HG02678 (cell line): ENCODE measurements around the gene RNASEH2A.
"Not testable (repeated sequence)": the region's sequence is repeated elsewhere in the genome, so short reads cannot be mapped to it uniquely, and the experiment has no call there.

Experiments
- ATAC-seq: cut with Tn5 transposase; IDR thresholded peaks from one replicate; pipeline ENCODE4 v1.9.1; 2021; ENCODE audit warnings: mild to moderate bottlenecking, moderate library complexity; ENCODE audit not compliant: unreplicated experiment

The RNASEH2A gene

GRCh38 chr19:12793290-12794195 lies 12.8 kb upstream of the RNASEH2A start:
- peak; percentile 35 for ATAC-seq

DNA sequence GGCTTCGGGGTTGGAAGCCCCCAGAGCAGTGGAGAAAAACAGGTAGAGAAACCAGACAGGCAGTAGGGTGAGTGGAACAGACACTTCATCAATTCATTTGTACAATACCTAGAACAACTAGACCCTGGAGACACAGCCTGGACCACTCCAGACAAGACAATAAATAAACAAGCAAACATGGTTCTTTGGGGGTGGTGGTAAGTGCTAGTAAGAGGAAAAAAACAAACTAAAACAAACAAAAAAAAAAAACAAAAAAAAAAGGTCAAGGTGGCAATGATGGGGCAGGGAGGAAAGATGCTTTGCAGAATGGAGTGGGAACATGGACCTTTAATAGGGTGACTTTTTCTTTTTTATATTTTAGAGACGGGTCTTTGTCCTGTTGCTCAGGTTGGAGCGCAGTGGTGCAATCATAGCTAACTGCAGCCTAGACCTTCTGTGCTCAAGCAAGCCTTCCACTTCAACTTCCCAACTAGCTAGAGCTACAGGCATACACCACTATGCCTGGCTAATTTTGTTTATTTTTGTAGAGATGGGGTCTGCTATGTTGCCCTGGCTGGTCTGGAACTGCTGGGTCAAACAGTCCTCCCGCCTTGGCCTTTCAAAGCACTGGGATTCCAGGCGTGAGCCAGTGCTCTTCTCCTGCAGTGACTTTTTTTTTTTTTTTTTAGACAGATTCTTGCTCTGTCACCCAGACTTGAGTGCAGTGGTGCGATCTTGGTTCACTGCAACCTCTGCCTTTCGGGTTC lies 12.0 kb upstream of the RNASEH2A start:
- no peak for ATAC-seq

- no peak for ATAC-seq
These were observed 11.4 kb upstream of the RNASEH2A start for GRCh38 chr19:12794971-12795381.

GRCh38 chr19:12796146-12797071 lies 10.0 kb upstream of the RNASEH2A start:
- no peak for ATAC-seq

GRCh38 chr19:12797141-12797587 lies 9.2 kb upstream of the RNASEH2A start:
- no peak for ATAC-seq

- ATAC-seq: not testable (repeated sequence)
These were observed 8.8 kb upstream of the RNASEH2A start for GRCh38 chr19:12797607-12798006.

- ATAC-seq: no peak
These were observed 6.5 kb upstream of the RNASEH2A start for GRCh38 chr19:12799742-12800465.

DNA sequence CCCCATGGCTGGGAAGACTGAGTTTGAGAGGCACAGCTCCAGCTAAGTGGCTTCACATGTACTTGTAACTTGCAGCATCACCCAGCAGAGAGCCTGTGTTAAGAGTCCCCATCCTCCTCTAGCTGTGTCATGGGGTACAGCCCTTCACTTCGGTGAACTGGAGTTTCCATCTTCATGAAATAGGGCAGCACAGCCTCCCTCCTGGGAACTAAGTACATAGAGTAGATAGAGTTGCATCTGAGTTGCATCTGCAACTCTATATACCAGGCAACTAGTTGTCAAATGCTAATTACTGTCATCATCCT lies 6.0 kb upstream of the RNASEH2A start:
- ATAC-seq: no peak

GRCh38 chr19:12800923-12801465 lies 5.4 kb upstream of the RNASEH2A start:
- ATAC-seq: no peak

GRCh38 chr19:12801466-12802266 lies 4.7 kb upstream of the RNASEH2A start, which contains the start of the genes PRDX2 and THSD8:
Gene PRDX2 (minus strand): TSS chr19:12801800. CDS start chr19:12801261, 539 bp downstream.
Gene THSD8 (plus strand): TSS chr19:12802069. CDS start chr19:12802072, 3 bp downstream.
- ATAC-seq: peak; percentile 44

DNA sequence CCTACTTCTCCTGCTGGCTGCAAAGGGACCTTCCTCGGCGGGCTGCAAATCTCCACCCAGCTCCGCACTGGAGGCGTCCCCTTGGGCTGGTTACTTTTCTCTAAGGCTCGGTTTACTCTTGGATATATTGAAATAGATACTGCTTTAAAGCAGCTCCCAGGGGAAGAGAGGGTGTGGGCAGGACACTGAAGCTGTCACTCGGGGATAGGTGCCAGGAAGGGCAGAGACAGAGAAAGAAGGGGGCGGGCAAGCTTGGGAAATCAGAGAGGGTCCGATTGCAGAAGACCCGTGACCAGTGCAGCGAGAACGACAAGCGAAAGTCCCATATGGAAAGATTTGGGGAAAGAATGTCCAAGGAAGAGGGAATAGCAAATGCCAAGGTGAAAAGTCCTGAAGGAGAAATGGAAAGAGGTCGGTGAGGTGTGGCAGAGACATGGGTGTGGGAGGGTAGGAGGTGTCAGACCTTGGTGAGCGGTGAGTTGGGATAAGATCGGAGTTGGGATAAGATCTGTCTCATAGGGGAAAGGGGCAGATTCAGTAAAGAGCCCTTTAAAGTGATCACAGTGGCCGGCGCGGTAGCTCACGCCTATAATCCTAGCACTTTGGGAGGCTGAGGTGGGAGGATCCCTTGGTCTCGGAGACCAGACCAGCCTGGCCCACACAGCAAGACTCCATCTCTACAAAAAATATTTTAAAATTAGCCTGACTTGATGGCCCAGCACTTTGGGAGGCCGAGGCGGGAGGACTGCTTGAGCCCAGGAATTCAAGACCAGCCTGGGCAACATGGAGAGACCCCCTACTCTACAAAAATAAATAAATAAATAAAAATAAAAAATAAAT lies 3.9 kb upstream of the RNASEH2A start:
- no peak for ATAC-seq

DNA sequence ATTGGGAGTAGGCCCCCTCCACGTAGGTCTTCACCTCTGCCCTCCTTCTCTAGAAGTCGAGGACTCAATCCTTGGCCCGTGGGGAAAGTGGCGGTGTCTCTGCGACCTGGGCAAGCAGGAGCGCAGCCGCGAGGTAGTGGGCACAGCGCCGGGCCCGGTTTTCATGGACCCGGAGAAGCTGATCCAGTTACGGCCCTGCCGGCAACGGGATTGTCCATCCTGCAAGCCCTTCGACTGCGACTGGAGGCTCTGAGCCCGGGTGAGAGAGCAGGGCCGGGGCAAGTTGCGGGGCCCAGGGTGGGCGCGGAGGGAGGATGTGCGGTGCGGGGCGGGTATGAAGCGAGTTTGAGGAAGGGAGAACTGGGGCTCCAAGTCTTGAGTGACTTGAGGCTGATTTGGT lies 2.3 kb upstream of the RNASEH2A start:
- no peak for ATAC-seq

DNA sequence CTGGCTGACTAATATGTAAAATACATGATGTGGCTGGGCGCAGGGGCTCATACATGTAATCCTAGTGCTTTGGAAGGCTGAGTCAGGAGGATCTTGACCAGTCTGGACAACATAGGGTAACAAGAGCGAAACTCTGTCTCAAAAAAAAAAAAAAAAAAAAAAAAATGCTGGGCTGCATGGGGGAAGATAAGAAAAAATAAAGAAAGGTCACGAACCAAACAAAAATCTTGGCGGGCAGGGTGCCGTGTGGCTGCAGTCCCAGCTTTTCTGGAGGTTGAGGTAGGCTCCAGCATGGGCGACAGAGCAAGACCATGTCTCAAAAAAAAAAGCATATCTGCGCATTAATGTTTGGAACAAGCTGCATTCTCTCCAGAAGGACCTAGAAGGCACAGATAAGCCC lies 8.7 kb downstream of the RNASEH2A start:
- ATAC-seq: no peak

GRCh38 chr19:12817188-12817587 lies 10.8 kb downstream of the RNASEH2A start:
- not testable (repeated sequence) for ATAC-seq

DNA sequence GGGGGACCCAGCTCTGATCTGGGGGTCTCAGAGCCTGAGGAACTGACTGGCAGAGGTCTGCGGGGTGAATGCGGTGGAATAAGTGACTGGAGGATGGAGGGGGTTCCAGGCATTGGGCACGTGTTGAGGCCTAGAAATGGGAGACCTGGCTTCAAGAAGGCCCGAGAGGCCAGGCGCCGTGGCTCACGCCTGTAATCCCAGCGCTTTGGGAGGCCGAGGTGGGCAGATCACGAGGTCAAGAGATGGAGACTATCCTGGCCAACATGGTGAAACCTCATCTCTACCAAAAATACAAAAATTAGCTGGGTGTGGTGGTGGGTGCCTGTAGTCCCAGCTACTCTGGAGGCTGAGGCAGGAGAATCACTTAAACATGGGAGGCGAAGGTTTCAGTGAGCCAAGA lies 11.4 kb downstream of the RNASEH2A start:
- not testable (repeated sequence) for ATAC-seq

GRCh38 chr19:12821761-12822160 lies 15.4 kb downstream of the RNASEH2A start:
- no peak for ATAC-seq

DNA sequence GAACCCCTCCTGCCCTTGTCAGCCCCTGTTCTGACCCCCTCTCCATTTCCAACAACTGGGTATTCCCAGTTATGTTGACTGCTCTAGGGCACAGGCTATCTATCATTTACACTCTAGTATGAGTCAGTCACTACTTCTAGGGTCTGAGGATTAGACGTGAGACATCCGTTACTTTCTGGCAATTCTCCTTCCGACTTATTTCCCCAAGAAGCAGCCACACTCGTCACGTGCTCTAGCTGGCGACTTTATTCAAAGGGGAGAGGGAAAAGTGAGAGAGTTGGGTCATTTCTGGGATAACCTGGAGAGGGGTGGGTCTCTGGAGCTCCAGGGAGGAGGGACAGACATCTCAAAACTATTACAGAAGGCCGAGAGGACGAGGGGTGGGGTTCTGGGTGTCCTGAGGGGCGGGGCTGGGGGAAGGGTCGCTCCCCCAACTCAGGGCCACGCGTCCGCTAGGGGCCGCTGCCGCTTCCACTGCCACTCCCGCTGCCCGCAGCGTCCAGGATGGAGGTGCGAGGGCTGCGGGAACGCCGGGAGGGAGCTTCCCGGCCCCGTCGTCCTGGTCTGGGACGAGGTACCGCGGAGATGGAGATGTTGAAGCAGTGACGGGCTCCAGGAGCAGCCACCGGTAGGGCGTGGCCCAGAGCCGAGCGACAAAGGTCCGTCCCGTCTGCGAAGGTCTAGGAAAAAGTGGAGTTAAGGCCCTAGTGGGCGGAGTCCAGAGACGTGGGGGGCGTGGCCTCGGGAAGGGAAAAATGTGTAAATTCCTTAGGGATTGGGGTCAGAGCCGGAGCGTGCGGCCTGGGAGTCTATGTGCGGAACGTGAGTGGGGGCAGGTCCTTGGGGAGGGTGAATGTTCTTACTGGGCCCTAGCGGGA lies 19.1 kb downstream of the RNASEH2A start:
- ATAC-seq: no peak
